Adrenal gland (tissue), 12 donors: Measurements from ENCODE around the gene SERPINB6. TPM values are rescaled to one million over a fixed set of nuclear protein-coding genes. Genes with fewer than 3 reads are reported as not detected.
"Not testable (repeated sequence)": the region's sequence is repeated elsewhere in the genome, so short reads cannot be mapped to it uniquely, and the experiment has no call there.

Experiments used
- DNase-seq, 7 donors: peaks; one replicate each; pipeline ENCODE4 v3.0.0-alpha.2; 2019 to 2020
- H3K27ac ChIP-seq, 5 donors: fragments of 200-600 bp; sonication (generic) in 4 of 5; 1 replicate in 3 of 5; 2 replicates in 2 of 5; pipeline versions ENCODE4 v1.5.1 to v1.8.0; 2016 to 2020; ENCODE audit warnings: mild to moderate bottlenecking in 1 of 5
- H3K27me3 ChIP-seq: fragments of 200-600 bp; 2 replicates; pipeline ENCODE4 v1.8.0; 2021
- H3K36me3 ChIP-seq, 2 donors: fragments of 200-600 bp; replicated peaks in 1 of 2; 1 replicate in 1 of 2; 2 replicates in 1 of 2; pipeline versions ENCODE4 v1.5.1 to v1.8.0; 2018 to 2022
- H3K4me1 ChIP-seq, 2 donors: fragments of 200-600 bp; replicated peaks in 1 of 2; 1 replicate in 1 of 2; 2 replicates in 1 of 2; pipeline versions ENCODE4 v1.5.1 to v1.8.0; 2018 to 2021
- H3K4me3 ChIP-seq, 4 donors: fragments of 200-600 bp; sonication (generic) in 3 of 4; one replicate each; pipeline ENCODE4 v1.5.1; 2016 to 2018
- H3K9me3 ChIP-seq, 3 donors: fragments of 200-600 bp; sonication (generic) in 1 of 3; replicated peaks in 1 of 3; 1 replicate in 2 of 3; 2 replicates in 1 of 3; pipeline versions ENCODE4 v1.5.1 to v1.8.0; 2016 to 2021
- CTCF ChIP-seq, 6 experiments: fragments of 450-650 bp in 4 of 6; fragments of 200-600 bp in 2 of 6; sonication (generic) in 1 of 6; IDR thresholded peaks; 1 replicate in 5 of 6; 2 replicates in 1 of 6; pipeline versions ENCODE4 v1.5.1 to v1.8.0; 2016 to 2021; ENCODE audit warnings: antibody characterized with exemption in 6 of 6, mild to moderate bottlenecking in 2 of 6, moderate library complexity in 1 of 6
- POLR2A ChIP-seq, 2 donors: fragments of 450-650 bp; IDR thresholded peaks; one replicate each; pipeline ENCODE4 v1.6.1; 2017; ENCODE audit warnings: antibody characterized with exemption in 2 of 2, mild to moderate bottlenecking in 2 of 2, moderate library complexity in 1 of 2
- WGBS, 4 donors: extraction: QIAGEN DNeasy Blood & Tissue Kit in 2 of 4; methylation state at CpG; one replicate each; pipeline versions ENCODE4 v1.1.5 to v1.1.7; 2013 to 2017; 5-methylcytosine and 5-hydroxymethylcytosine counted together
- intact Hi-C, 2 donors: fragments of 100-400 bp; cut with DNase I; formaldehyde crosslinking; loops; one replicate each; pipeline versions ENCODE4 v1.14.1 to v1.15.0; 2022 to 2023
- polyA plus RNA-seq, 3 donors: library from polyadenylated mRNA; stranded (reverse); fragments of 200-250 nt in 2 of 3; fragments of 350-450 nt in 1 of 3; fragmentation: Illumina TruSeq in 1 of 3; extraction: RNeasy Lipid Tissue Mini Kit (QIAGEN cat#74804) in 1 of 3; gene quantifications; one replicate each; pipeline ENCODE4 v1.2.3, GENCODE V29; 2013 to 2014
- total RNA-seq, 9 donors: library from RNA; depleted of rRNA in 4 of 9; stranded (reverse); fragments of >200 nt in 4 of 9; fragments of 120-200 nt in 1 of 9; fragmentation: NEBNext Ultra II Directional in 1 of 9; extraction: Animal tissue kit (Norgen Biotek cat#: 25700) in 1 of 9; gene quantifications; one replicate each; pipeline versions ENCODE4 v1.1.0 to v1.2.4, GENCODE V29; 2013 to 2023
- donor health status: healthy with polysubstance abuse.
- donor health status: Bipolar disorder and iron deficiency.
- donor health status: DM: yes; HTN: yes; CAD: no.
- donor health status: DM: no; HTN: no; CAD: no.
- donor health status: DM: no; HTN: no; CAD: no.
- donor health status: DM: yes; HTN: yes; CAD: no.

The SERPINB6 gene
- total and polyA plus RNA-seq, 12 donors, result 132 to 332 (median 209) TPM

GRCh38 chr6:2913621-2914317 is 57.6 kb downstream of the SERPINB6 start:
- no peak overlapping the region for H3K4me3 ChIP-seq
- no peaks in the 10 kb centered on the region for H3K9me3 ChIP-seq
- no peak for TF ChIP-seq POLR2A (IDR thresholded peaks at IDR 0.05)
- TF ChIP-seq CTCF (IDR thresholded peaks at IDR 0.05), result no peak
- no peaks in the 10 kb centered on the region for H3K4me1 ChIP-seq
- no peak for DNase-seq
- H3K36me3 ChIP-seq, result no peaks in the 10 kb centered on the region
- no peak overlapping the region for H3K27ac ChIP-seq
- intact Hi-C loops, result loop anchor here in 1 of 2 donors (10.0 kb wide), 1 partner anchor 129 kb away; no protein-coding TSS in a partner anchor
- no peaks in the 10 kb centered on the region for H3K27me3 ChIP-seq
- WGBS, 4 donors, result 85 to 94% (median 90%) methylated on average over 11 of the region's 11 CpGs

GRCh38 chr6:2911171-2911570 is 60.2 kb downstream of the SERPINB6 start:
- Histone ChIP-seq H3K27ac (no peak overlapping the region), H3K27me3 (no peaks in the 10 kb centered on the region), H3K36me3 (no peaks in the 10 kb centered on the region), H3K4me3 (no peak overlapping the region), H3K9me3 (no peaks in the 10 kb centered on the region), H3K4me1 (no peaks in the 10 kb centered on the region)
- no peak for DNase-seq
- intact Hi-C loops, result loop anchor here in 1 of 2 donors (10.0 kb wide), 1 partner anchor 126 kb away; no protein-coding TSS in a partner anchor
- TF ChIP-seq CTCF (IDR thresholded peaks at IDR 0.05) (no peak), POLR2A (IDR thresholded peaks at IDR 0.05) (no peak)
- 62 to 77% (median 70%) methylated on average over 4 of the region's 4 CpGs for WGBS, 4 donors

- no peak overlapping the region for H3K4me3 ChIP-seq
- 73 to 89% (median 81%) methylated on average over 4 of the region's 4 CpGs for WGBS, 4 donors
- no peak for DNase-seq
- intact Hi-C loops, result loop anchor here in 1 of 2 donors (10.0 kb wide), 1 partner anchor 125 kb away; no protein-coding TSS in a partner anchor
- TF ChIP-seq POLR2A (IDR thresholded peaks at IDR 0.05), result no peak
- no peak for TF ChIP-seq CTCF (IDR thresholded peaks at IDR 0.05)
- H3K27ac ChIP-seq, result no peak overlapping the region
- no peaks in the 10 kb centered on the region for H3K36me3 ChIP-seq
- no peaks in the 10 kb centered on the region for H3K4me1 ChIP-seq
- H3K27me3 ChIP-seq, result no peaks in the 10 kb centered on the region
- H3K9me3 ChIP-seq, result no peaks in the 10 kb centered on the region
Measured at GRCh38 chr6:2909718-2910117, 61.6 kb downstream of the SERPINB6 start.

GRCh38 chr6:2909051-2909606 is 62.2 kb downstream of the SERPINB6 start:
- H3K27ac ChIP-seq, H3K9me3 ChIP-seq, DNase-seq, H3K4me1 ChIP-seq, H3K27me3 ChIP-seq, intact Hi-C loops, H3K36me3 ChIP-seq, H3K4me3 ChIP-seq: not testable (repeated sequence)
- WGBS, 4 donors, result 74 to 85% (median 79%) methylated on average over 8 to 16 of the region's 16 CpGs

GRCh38 chr6:2908516-2908915 is 62.9 kb downstream of the SERPINB6 start:
- H3K4me1 ChIP-seq, intact Hi-C loops, H3K4me3 ChIP-seq, H3K27me3 ChIP-seq, H3K9me3 ChIP-seq, H3K36me3 ChIP-seq, DNase-seq, H3K27ac ChIP-seq: not testable (repeated sequence)
- 60 to 80% (median 73%) methylated on average over 3 of the region's 3 CpGs for WGBS, 4 donors
